Measurements from ENCODE around the gene RPH3AL. TPM values are rescaled to one million over a fixed set of nuclear protein-coding genes. Genes with fewer than 3 reads are reported as not detected.
A peak's percentile ranks its signal among the peaks of the same experiment; 100 is the strongest.

RPH3AL gene
- total RNA-seq, 1 donor: 2.9 TPM

- TF ChIP-seq CTCF (IDR thresholded peaks at IDR 0.05; ENCODE audit: extremely low read depth, low read depth, low read length): no peak
- no peaks in the 10 kb centered on the region for H3K9me3 ChIP-seq (ENCODE audit: low read depth, low read length)
Measured at GRCh38 chr17:390025-390424, 37.4 kb upstream of the RPH3AL start.

GRCh38 chr17:388087-388486, 35.5 kb upstream of the RPH3AL start:
- Histone ChIP-seq H4K20me1 (ENCODE audit: insufficient read depth, low read length) (no peaks in the 10 kb centered on the region), H2AFZ (ENCODE audit: low read length) (no peak overlapping the region), H3K36me3 (ENCODE audit: insufficient read depth, low read length) (no peaks in the 10 kb centered on the region), H3K4me3 (ENCODE audit: insufficient read depth, low read length) (no peak overlapping the region), H3K9me3 (ENCODE audit: low read depth, low read length) (no peaks in the 10 kb centered on the region), H3K79me2 (ENCODE audit: insufficient read depth, low read length) (no peaks in the 10 kb centered on the region), H3K27me3 (ENCODE audit: insufficient read depth, low read length) (peaks cover 8% of the 10 kb centered on the region), H3K27ac (ENCODE audit: low read depth, low read length) (no peak overlapping the region), H3K4me1 (ENCODE audit: insufficient read depth, low read length) (no peaks in the 10 kb centered on the region), H3K4me2 (ENCODE audit: insufficient read depth, low read length) (no peak overlapping the region)
- peak; percentile 23 for DNase-seq (ENCODE audit: insufficient read length, low spot score, missing footprints)
- no peak for TF ChIP-seq CTCF (IDR thresholded peaks at IDR 0.05; ENCODE audit: extremely low read depth, low read depth, low read length)

More at GRCh38 chr17:390025-390424, 37.4 kb upstream of the RPH3AL start:
- no peaks in the 10 kb centered on the region for H3K4me1 ChIP-seq (ENCODE audit: insufficient read depth, low read length)
- no peak overlapping the region for H2AFZ ChIP-seq (ENCODE audit: low read length)
- H3K36me3 ChIP-seq (ENCODE audit: insufficient read depth, low read length): no peaks in the 10 kb centered on the region
- H3K79me2 ChIP-seq (ENCODE audit: insufficient read depth, low read length): no peaks in the 10 kb centered on the region
- no peaks in the 10 kb centered on the region for H4K20me1 ChIP-seq (ENCODE audit: insufficient read depth, low read length)
- DNase-seq (ENCODE audit: insufficient read length, low spot score, missing footprints): no peak
- H3K27me3 ChIP-seq (ENCODE audit: insufficient read depth, low read length): peaks cover 8% of the 10 kb centered on the region
- H3K4me2 ChIP-seq (ENCODE audit: insufficient read depth, low read length): no peak overlapping the region
- H3K4me3 ChIP-seq (ENCODE audit: insufficient read depth, low read length): no peak overlapping the region
- no peak overlapping the region for H3K27ac ChIP-seq (ENCODE audit: low read depth, low read length)

- Histone ChIP-seq H3K27ac (ENCODE audit: low read depth, low read length) (no peak overlapping the region), H3K4me3 (ENCODE audit: insufficient read depth, low read length) (peak overlapping the region; percentile 47), H3K79me2 (ENCODE audit: insufficient read depth, low read length) (no peaks in the 10 kb centered on the region), H3K27me3 (ENCODE audit: insufficient read depth, low read length) (peaks cover 8% of the 10 kb centered on the region), H2AFZ (ENCODE audit: low read length) (no peak overlapping the region), H3K4me2 (ENCODE audit: insufficient read depth, low read length) (peak overlapping the region; percentile 23), H4K20me1 (ENCODE audit: insufficient read depth, low read length) (no peaks in the 10 kb centered on the region), H3K36me3 (ENCODE audit: insufficient read depth, low read length) (no peaks in the 10 kb centered on the region), H3K9me3 (ENCODE audit: low read depth, low read length) (no peaks in the 10 kb centered on the region), H3K4me1 (ENCODE audit: insufficient read depth, low read length) (no peaks in the 10 kb centered on the region)
- DNase-seq (ENCODE audit: insufficient read length, low spot score, missing footprints): peak; percentile 99
- peak; percentile 3 for TF ChIP-seq CTCF (IDR thresholded peaks at IDR 0.05; ENCODE audit: extremely low read depth, low read depth, low read length)
Measured at GRCh38 chr17:386141-386876, 33.7 kb upstream of the RPH3AL start.

- Histone ChIP-seq H3K27me3 (ENCODE audit: insufficient read depth, low read length) (peaks cover 8% of the 10 kb centered on the region), H3K27ac (ENCODE audit: low read depth, low read length) (no peak overlapping the region), H3K4me2 (ENCODE audit: insufficient read depth, low read length) (no peak overlapping the region), H3K36me3 (ENCODE audit: insufficient read depth, low read length) (no peaks in the 10 kb centered on the region), H4K20me1 (ENCODE audit: insufficient read depth, low read length) (no peaks in the 10 kb centered on the region), H3K9me3 (ENCODE audit: low read depth, low read length) (no peaks in the 10 kb centered on the region), H3K4me1 (ENCODE audit: insufficient read depth, low read length) (no peaks in the 10 kb centered on the region), H3K79me2 (ENCODE audit: insufficient read depth, low read length) (no peaks in the 10 kb centered on the region), H2AFZ (ENCODE audit: low read length) (no peak overlapping the region), H3K4me3 (ENCODE audit: insufficient read depth, low read length) (peak overlapping the region; percentile 47)
- DNase-seq (ENCODE audit: insufficient read length, low spot score, missing footprints): no peak
- no peak for TF ChIP-seq CTCF (IDR thresholded peaks at IDR 0.05; ENCODE audit: extremely low read depth, low read depth, low read length)
Measured at GRCh38 chr17:385836-386140, 33.2 kb upstream of the RPH3AL start.

All from osteoblast (primary cell).